Measurements from ENCODE around the gene NT5M.
A peak's percentile ranks its signal among the peaks of the same experiment; 100 is the strongest.
"Not testable (repeated sequence)": the region's sequence is repeated elsewhere in the genome, so short reads cannot be mapped to it uniquely, and the experiment has no call there.

Gene NT5M

GRCh38 chr17:17300624-17301568 lies 2.3 kb upstream of the NT5M start:
- no peak for DNase-seq (ENCODE audit: low read depth)
- in situ Hi-C loops (cut with HindIII; ENCODE audit: low sequenced_read_pairs) = no loop called here
- no peak for TF ChIP-seq CTCF (IDR thresholded peaks at IDR 0.05; ENCODE audit: low read depth, low read length, missing control alignments)
- H3K4me3 ChIP-seq (ENCODE audit: low read depth, low read length) = peak overlapping the region; percentile 16

GRCh38 chr17:17301659-17302058 lies 1.5 kb upstream of the NT5M start:
- DNase-seq (ENCODE audit: low read depth); in situ Hi-C loops (cut with HindIII; ENCODE audit: low sequenced_read_pairs); H3K4me3 ChIP-seq (ENCODE audit: low read depth, low read length): not testable (repeated sequence)

DNA sequence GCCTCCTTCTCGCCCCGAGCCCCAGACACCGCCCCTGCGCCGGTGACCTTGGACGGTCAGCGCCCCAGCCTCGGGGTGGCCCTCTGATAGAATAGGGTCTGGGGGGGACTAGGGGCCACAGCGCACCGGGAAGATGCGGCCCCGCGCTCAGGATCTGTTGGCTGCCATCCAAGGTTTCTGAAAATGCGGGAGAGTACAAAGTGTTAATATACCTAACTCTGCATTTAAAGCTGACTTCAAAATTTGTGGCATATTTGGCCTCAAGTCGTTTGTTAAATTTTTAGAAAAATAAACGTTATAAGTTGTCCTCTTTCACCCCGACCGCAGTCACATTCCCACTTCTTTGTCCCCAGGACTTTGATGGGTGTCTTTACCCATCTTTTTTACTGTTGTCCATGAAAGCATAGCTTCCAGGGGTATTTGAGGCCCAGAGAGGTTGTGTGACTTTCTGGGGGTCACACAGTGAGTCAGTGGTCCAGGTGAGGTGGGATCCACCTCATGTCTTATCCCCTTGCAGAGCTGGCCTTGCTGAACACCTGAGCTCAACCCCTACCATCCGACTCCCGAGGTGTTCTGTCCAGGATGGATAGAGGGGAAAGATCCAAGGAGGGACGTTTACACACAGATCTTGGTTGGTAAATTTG lies 796 bp downstream of the NT5M start:
- H3K4me3 ChIP-seq (ENCODE audit: low read depth, low read length) = peak overlapping the region; percentile 47
- in situ Hi-C loops (cut with HindIII; ENCODE audit: low sequenced_read_pairs) = no loop called here
- DNase-seq (ENCODE audit: low read depth) = no peak
- TF ChIP-seq CTCF (IDR thresholded peaks at IDR 0.05; ENCODE audit: low read depth, low read length, missing control alignments) = no peak

DNA sequence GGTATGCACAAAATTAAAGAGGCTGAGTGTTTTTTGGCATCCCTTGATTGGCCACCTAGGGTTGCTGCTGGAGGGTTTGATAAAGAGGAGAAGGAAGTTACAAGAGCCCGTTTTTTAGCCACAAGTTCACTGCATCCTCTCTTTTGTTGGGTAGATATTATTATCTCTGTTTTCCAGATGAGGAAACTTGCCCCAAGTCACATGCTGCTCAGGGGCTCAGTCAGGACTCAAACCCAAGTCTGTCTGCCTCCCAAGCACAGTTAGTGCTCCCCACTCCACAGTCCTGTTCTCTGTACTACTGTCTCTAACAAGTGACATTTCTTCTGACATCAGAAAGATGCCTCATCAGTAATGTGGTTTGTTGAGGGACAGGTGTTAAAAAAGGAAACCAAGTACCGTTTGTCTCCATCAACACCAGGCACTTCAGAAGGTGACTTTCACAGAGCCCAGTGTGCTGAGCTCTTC lies 1.4 kb downstream of the NT5M start:
- no peak for TF ChIP-seq CTCF (IDR thresholded peaks at IDR 0.05; ENCODE audit: low read depth, low read length, missing control alignments)
- in situ Hi-C loops (cut with HindIII; ENCODE audit: low sequenced_read_pairs) = no loop called here
- no peak for DNase-seq (ENCODE audit: low read depth)
- no peak overlapping the region for H3K4me3 ChIP-seq (ENCODE audit: low read depth, low read length)

- no peak overlapping the region for H3K4me3 ChIP-seq (ENCODE audit: low read depth, low read length)
- TF ChIP-seq CTCF (IDR thresholded peaks at IDR 0.05; ENCODE audit: low read depth, low read length, missing control alignments) = no peak
- DNase-seq (ENCODE audit: low read depth) = no peak
- in situ Hi-C loops (cut with HindIII; ENCODE audit: low sequenced_read_pairs) = no loop called here
Observed at GRCh38 chr17:17305281-17305801, 2.2 kb downstream of the NT5M start.

- no peak overlapping the region for H3K4me3 ChIP-seq (ENCODE audit: low read depth, low read length)
- DNase-seq (ENCODE audit: low read depth) = no peak
- no peak for TF ChIP-seq CTCF (IDR thresholded peaks at IDR 0.05; ENCODE audit: low read depth, low read length, missing control alignments)
- in situ Hi-C loops (cut with HindIII; ENCODE audit: low sequenced_read_pairs) = no loop called here
Observed at GRCh38 chr17:17309356-17309755, 6.2 kb downstream of the NT5M start.

Measured in astrocyte of the cerebellum (primary cell).